Measurements from ENCODE around the gene C6orf132. TPM values are rescaled to one million over a fixed set of nuclear protein-coding genes. Genes with fewer than 3 reads are reported as not detected.

C6orf132 gene
- total and polyA plus RNA-seq, 2 experiments from 2014 or later = 22.2 to 40.9 TPM

- Histone ChIP-seq H3K27ac (ENCODE audit: low read depth) (no peak overlapping the region), H2AFZ (no peak overlapping the region), H4K20me1 (replicated peaks; ENCODE audit: insufficient read depth) (peaks cover 16% of the 10 kb centered on the region), H3F3A (replicated peaks; ENCODE audit: low read depth) (no peaks in the 10 kb centered on the region; the same call in 1 of the 2 replicates), H3K27me3 (ENCODE audit: insufficient read depth) (no peaks in the 10 kb centered on the region), H3K4me1 (ENCODE audit: insufficient read depth) (no peaks in the 10 kb centered on the region), H3K9me2 (ENCODE audit: insufficient read depth) (no peaks in the 10 kb centered on the region), H3K36me3 (ENCODE audit: insufficient read depth) (peaks cover 25% of the 10 kb centered on the region), H3K4me2 (no peak overlapping the region), H3K4me3 (no peak overlapping the region), H3K79me2 (replicated peaks; ENCODE audit: insufficient read depth) (peaks cover 12% of the 10 kb centered on the region)
- Mint-ChIP-seq H3K4me1 (peaks cover 6% of the 10 kb centered on the region; the same call in 1 of the 3 replicates), H3K9me3 (no peaks in the 10 kb centered on the region), H3K4me3 (no peak overlapping the region), H3K27me3 (ENCODE audit: insufficient read depth, low read depth, poor library complexity) (peaks cover 15% of the 10 kb centered on the region), H3K27ac (no peak overlapping the region), H3K36me3 (ENCODE audit: low read depth) (peaks cover 80% of the 10 kb centered on the region)
- ATAC-seq = no peak
- TF ChIP-seq CTCF (conservative IDR thresholded peaks at IDR 0.05; ENCODE audit: low read depth in 2 of 2) (no peak), ZNF462 (CRISPR knock-in tag; IDR thresholded peaks at IDR 0.05) (no peak), POLR2AphosphoS5 (IDR thresholded peaks at IDR 0.05; ENCODE audit: low read depth) (no peak), STAT1 (IDR thresholded peaks at IDR 0.05; ENCODE audit: unreplicated experiment) (no peak), EZH2phosphoT487 (IDR thresholded peaks at IDR 0.05; ENCODE audit: unreplicated experiment) (no peak)
- no peak for DNase-seq (ENCODE audit: low spot score)
Observed at GRCh38 chr6:42125663-42126062, 16.8 kb downstream of the C6orf132 start.
